ENCODE measurements around the gene HOXC4. TPM values are rescaled to one million over a fixed set of nuclear protein-coding genes. Genes with fewer than 3 reads are reported as not detected.

Gene HOXC4
- total and polyA plus RNA-seq, 2 of the 8 experiments (the other 6 are each of a cell fraction or from before 2014, with no cell fraction given) = not detected

GRCh38 chr12:54033106-54033979 is 20.3 kb upstream of the HOXC4 start:
- no peak overlapping the region for H2AK5ac ChIP-seq (ENCODE audit: low read depth, low read length)
- H3K36me3 ChIP-seq (ENCODE audit: control insufficient read depth in 2 of 4, insufficient read depth in 4 of 4, low read length in 3 of 4) = peaks cover 0 to 8% (median 0%) of the 10 kb centered on the region in 4 experiments; a peak in 1 of 8 replicates
- no peak overlapping the region for H3K9ac ChIP-seq (replicated peaks in 1 of 4; ENCODE audit: extremely low read depth in 1 of 4, low read depth in 3 of 4, low read length in 3 of 4)
- peak overlapping the region in 1 of 4 experiments; percentile 9; a peak in 2 of 8 replicates for H3K4me3 ChIP-seq (ENCODE audit: extremely low read depth in 1 of 4, insufficient read depth in 2 of 4, low read depth in 3 of 4, low read length in 4 of 4)
- H3K27me3 ChIP-seq (replicated peaks in 1 of 4; ENCODE audit: control insufficient read depth in 3 of 4, extremely low read depth in 1 of 4, insufficient read depth in 3 of 4, low read length in 3 of 4) = peaks cover 95 to 100% (median 98%) of the 10 kb centered on the region in 4 experiments
- no peak overlapping the region for H2BK5ac ChIP-seq (ENCODE audit: low read depth, low read length)
- no peak overlapping the region for H2BK12ac ChIP-seq (ENCODE audit: low read depth, low read length)
- 12% methylated on average over 45 of the region's 61 CpGs; no CpG with 5 or more reads in 1 of the 2 experiments for WGBS, 2 experiments (ENCODE audit: extremely low coverage in 1 of 2, insufficient coverage in 1 of 2, insufficient read length in 1 of 2, insufficient replicate concordance in 2 of 2, low coverage in 1 of 2, low lambda C conversion rate in 2 of 2, missing lambda C conversion rate in 1 of 2)
- peaks cover 15 to 16% of the 10 kb centered on the region in 2 experiments for H4K20me1 ChIP-seq (replicated peaks in 1 of 2; ENCODE audit: control insufficient read depth in 1 of 2, insufficient read depth in 2 of 2, low read length in 2 of 2)
- H4K91ac ChIP-seq (replicated peaks; ENCODE audit: insufficient read length, low read length) = no peak overlapping the region
- H3K23ac ChIP-seq (ENCODE audit: insufficient read length) = no peak overlapping the region
- no peak overlapping the region for H4K8ac ChIP-seq (ENCODE audit: extremely low read depth, insufficient read depth, low read length)
- H2BK120ac ChIP-seq (replicated peaks; ENCODE audit: low read depth, low read length) = no peak overlapping the region
- H3K4ac ChIP-seq (replicated peaks; ENCODE audit: insufficient read length, low read depth, low read length) = no peak overlapping the region
- no peak overlapping the region for H4K5ac ChIP-seq (ENCODE audit: insufficient read length, low read depth, low read length)
- no peak overlapping the region for H2AFZ ChIP-seq (ENCODE audit: low read length)
- no peak overlapping the region for H3K14ac ChIP-seq (ENCODE audit: insufficient read length)
- ChIA-PET POLR2A (ENCODE audit: partially characterized antibody) (interaction anchor here (0.8 kb wide), 1 partner anchor 164 kb away, joined by 3 read pairs; no protein-coding TSS in a partner anchor), CTCF (ENCODE audit: partially characterized antibody) (interaction anchor here (0.7 to 20.0 kb wide), 40 partner anchors 8 to 337 kb away, joined by 3 to 339 read pairs (median 6); partner anchors contain the start of genes HOXC4, HOXC8, HOXC9 and SMUG1)
- H3K79me2 ChIP-seq (ENCODE audit: control insufficient read depth in 1 of 2, insufficient read depth in 2 of 2, low read length in 2 of 2) = no peaks in the 10 kb centered on the region
- no peak for DNase-seq (ENCODE audit: low read depth in 1 of 2, low spot score in 2 of 2)
- no peak overlapping the region for H3K18ac ChIP-seq (ENCODE audit: extremely low read depth, low read length)
- H3K4me2 ChIP-seq (ENCODE audit: insufficient read depth in 1 of 2, low read depth in 2 of 2, low read length in 2 of 2) = peak overlapping the region in 1 of 2 experiments; percentile 11; a peak in 1 of 4 replicates
- no peak overlapping the region for H3K56ac ChIP-seq (replicated peaks; ENCODE audit: insufficient read length, low read depth, low read length)
- H3K23me2 ChIP-seq (ENCODE audit: low read depth, low read length) = no peaks in the 10 kb centered on the region
- no peak for FAIRE-seq
- H3K27ac ChIP-seq (ENCODE audit: low read depth, low read length) = no peak overlapping the region
- H2BK20ac ChIP-seq (ENCODE audit: low read length) = no peak overlapping the region
- H3K9me3 ChIP-seq (ENCODE audit: insufficient read depth in 2 of 2, low read depth in 1 of 2, low read length in 1 of 2) = no peaks in the 10 kb centered on the region; a peak in 1 of 4 replicates
- no peak overlapping the region for H2BK15ac ChIP-seq (ENCODE audit: low read length)
- peaks cover 0 to 9% (median 2%) of the 10 kb centered on the region in 4 experiments; a peak in 5 of 7 replicates for H3K4me1 ChIP-seq (replicated peaks in 1 of 4; ENCODE audit: control insufficient read depth in 3 of 4, insufficient read depth in 4 of 4, low read length in 3 of 4)
- no peaks in the 10 kb centered on the region for H3K79me1 ChIP-seq (ENCODE audit: low read depth, low read length)
- no peak for TF ChIP-seq HDAC2 (IDR thresholded peaks at IDR 0.05; ENCODE audit: borderline replicate concordance in 1 of 2, low read depth in 2 of 2, low read length in 2 of 2)
- TF ChIP-seq TEAD4 (IDR thresholded peaks at IDR 0.05; ENCODE audit: low read depth, low read length) = no peak
- peak; percentile 44; the same call in 1 of the 2 replicates for TF ChIP-seq CBX8 (IDR thresholded peaks at IDR 0.05; ENCODE audit: borderline replicate concordance, low read depth, low read length)
- TF ChIP-seq TCF12 (IDR thresholded peaks at IDR 0.05; ENCODE audit: low read depth, low read length) = 0 out of 2 replicates have a peak, but pooled peaks have one; percentile 3
- TF ChIP-seq NRF1 (IDR thresholded peaks at IDR 0.05; ENCODE audit: low read depth, low read length) = no peak
- TF ChIP-seq, protein P1, sequence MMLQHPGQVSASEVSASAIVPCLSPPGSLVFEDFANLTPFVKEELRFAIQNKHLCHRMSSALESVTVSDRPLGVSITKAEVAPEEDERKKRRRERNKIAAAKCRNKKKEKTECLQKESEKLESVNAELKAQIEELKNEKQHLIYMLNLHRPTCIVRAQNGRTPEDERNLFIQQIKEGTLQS (IDR thresholded peaks at IDR 0.05; ENCODE audit: insufficient read depth, low read depth, low read length) = no peak
- TF ChIP-seq, protein P2, sequence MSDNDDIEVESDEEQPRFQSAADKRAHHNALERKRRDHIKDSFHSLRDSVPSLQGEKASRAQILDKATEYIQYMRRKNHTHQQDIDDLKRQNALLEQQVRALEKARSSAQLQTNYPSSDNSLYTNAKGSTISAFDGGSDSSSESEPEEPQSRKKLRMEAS (IDR thresholded peaks at IDR 0.05) = no peak
- peak; percentile 94 for TF ChIP-seq RNF2 (IDR thresholded peaks at IDR 0.05; ENCODE audit: borderline replicate concordance, low read depth, low read length, missing control alignments, poor library complexity, severe bottlenecking)
- peak; percentile 85 for TF ChIP-seq EZH2 (IDR thresholded peaks at IDR 0.05; ENCODE audit: low read depth, low read length, severe bottlenecking)

Data from H1 (cell line).